Endothelial cell of umbilical vein (primary cell): ENCODE results near the gene TRIM41. TPM values are rescaled to one million over a fixed set of nuclear protein-coding genes. Genes with fewer than 3 reads are reported as not detected.

ENCODE experiments used
- BruUV-seq: library from RNA; stranded (reverse); fragments of 400-500 nt; replicated peaks from 2 replicates; lab custom pipeline; 2021; lab: Mats Ljungman, UMichigan
- CTCF ChIA-PET: fragments of 300-600, 350-600 bp; sonication (Branson Sonifier 250); formaldehyde crosslinking; loops from one replicate; lab custom pipeline; 2021; ENCODE audit warnings: antibody characterized with exemption, inconsistent platforms; lab: Charles Lee
- POLR2A ChIA-PET: fragments of 300-600, 350-600 bp; sonication (Branson Sonifier 250); formaldehyde crosslinking; loops from one replicate; lab custom pipeline; 2021; ENCODE audit warnings: antibody characterized with exemption, inconsistent platforms; lab: Charles Lee
- DNase-seq: peaks from one replicate; pipeline ENCODE4 v3.0.0-alpha.2; 2011; ENCODE audit warnings: low read depth, low spot score
- FAIRE-seq: peaks from 2 replicates; lab custom pipeline; 2011; peaks lifted over from hg19 to GRCh38; lab: Jason Lieb, UNC
- H2AFZ ChIP-seq: 2 replicates; pipeline ENCODE4 v1.6.0; 2012; ENCODE audit warnings: low read depth, low read length, control low read depth, inconsistent platforms
- H3K27ac ChIP-seq: 2 replicates; pipeline ENCODE4 v1.5.1; 2011; ENCODE audit warnings: low read depth, mild to moderate bottlenecking, control low read depth, low read length, moderate library complexity; ENCODE audit not compliant: insufficient read depth
- H3K27me3 ChIP-seq, 2 experiments: 2 replicates each; pipeline versions ENCODE4 v1.6.0 to v1.6.1; 2011; ENCODE audit warnings: low read length in 2 of 2, mixed read lengths in 1 of 2; ENCODE audit not compliant: control insufficient read depth in 2 of 2, insufficient read depth in 2 of 2
- H3K36me3 ChIP-seq, 2 experiments: 2 replicates in 1 of 2; 3 replicates in 1 of 2; pipeline ENCODE4 v1.5.1; 2011; ENCODE audit warnings: low read length in 2 of 2, mild to moderate bottlenecking in 1 of 2, moderate library complexity in 1 of 2; ENCODE audit not compliant: control insufficient read depth in 2 of 2, insufficient read depth in 2 of 2; ENCODE audit errors: extremely low read depth in 1 of 2
- H3K4me1 ChIP-seq: 3 replicates; pipeline ENCODE4 v1.5.1; 2011; ENCODE audit warnings: mild to moderate bottlenecking, low read length; ENCODE audit not compliant: control insufficient read depth, insufficient read depth; ENCODE audit errors: extremely low read depth
- H3K4me2 ChIP-seq: 2 replicates; pipeline ENCODE4 v1.6.1; 2011; ENCODE audit warnings: low read length, control low read depth, mixed read lengths; ENCODE audit not compliant: insufficient read depth
- H3K4me3 ChIP-seq, 3 experiments: fragments of 200-600 bp in 1 of 3; sonication (generic), shearing (Covaris generic) in 1 of 3; replicated peaks in 1 of 3; 2 replicates each; pipeline ENCODE4 v1.5.1; 2011 to 2016; ENCODE audit warnings: control low read depth in 3 of 3, low read length in 3 of 3, mild to moderate bottlenecking in 2 of 3, inconsistent platforms in 1 of 3, low read depth in 1 of 3, moderate library complexity in 1 of 3; ENCODE audit not compliant: insufficient read depth in 1 of 3
- H3K79me2 ChIP-seq: 2 replicates; pipeline ENCODE4 v1.6.0; 2012; ENCODE audit warnings: low read length, inconsistent platforms; ENCODE audit not compliant: control insufficient read depth, insufficient read depth
- H3K9ac ChIP-seq: replicated peaks from 2 replicates; pipeline ENCODE3; 2011; ENCODE audit warnings: low read length, control low read depth; ENCODE audit not compliant: insufficient read depth; ENCODE audit errors: extremely low read depth
- H3K9me1 ChIP-seq: replicated peaks from 3 replicates; pipeline ENCODE4 v1.6.0; 2011; ENCODE audit warnings: mild to moderate bottlenecking, low read length; ENCODE audit not compliant: control insufficient read depth, insufficient read depth; ENCODE audit errors: extremely low read depth
- H3K9me3 ChIP-seq: replicated peaks from 2 replicates; pipeline ENCODE4 v1.5.1; 2012; ENCODE audit warnings: low read length, inconsistent platforms; ENCODE audit not compliant: control insufficient read depth, insufficient read depth
- H4K20me1 ChIP-seq: replicated peaks from 2 replicates; pipeline ENCODE3; 2011; ENCODE audit warnings: mild to moderate bottlenecking, low read length; ENCODE audit not compliant: control insufficient read depth, insufficient read depth; ENCODE audit errors: extremely low read depth
- EZH2 ChIP-seq: IDR thresholded peaks from 2 replicates; pipeline ENCODE4 v1.6.1; 2012; ENCODE audit warnings: borderline replicate concordance, low read depth, mild to moderate bottlenecking, moderate library complexity, low read length, inconsistent platforms; ENCODE audit not compliant: severe bottlenecking
- GATA2 ChIP-seq: IDR thresholded peaks from 2 replicates; pipeline ENCODE4 v1.7.0; 2011; ENCODE audit warnings: low read depth, mild to moderate bottlenecking, moderate library complexity, mixed read lengths, low read length; ENCODE audit not compliant: insufficient read length, insufficient read depth
- JUN ChIP-seq: IDR thresholded peaks from 2 replicates; pipeline ENCODE4 v1.6.1; 2011; ENCODE audit warnings: borderline replicate concordance, low read depth; ENCODE audit not compliant: insufficient read length, insufficient read depth
- POLR2A ChIP-seq: IDR thresholded peaks from 2 replicates; pipeline ENCODE4 v1.6.1; 2012; ENCODE audit warnings: low read depth, mild to moderate bottlenecking, control low read depth, low read length
- dilution Hi-C: fragments of 300-500 bp; cut with MboI; formaldehyde crosslinking; loops from one replicate; pipeline ENCODE4 v1.15.0; 2019; ENCODE audit warnings: low sequenced_read_pairs; ENCODE audit not compliant: extremely low pct_ligation_motif_present
- intact Hi-C: fragments of 100-400 bp; cut with micrococcal nuclease; formaldehyde crosslinking; loops from one replicate; pipeline ENCODE4 v1.10.0; 2022
- polyA plus RNA-seq, 4 experiments: library from polyadenylated mRNA; depleted of rRNA in 3 of 4; stranded (reverse) in 3 of 4; unstranded in 1 of 4; fragments of >200 nt; gene quantifications; 2 replicates each; pipeline versions ENCODE4 v1.2.1 to v1.2.3, GENCODE V29; 2011 to 2012; ENCODE audit warnings: missing spikeins in 1 of 4
- total RNA-seq: library from RNA; stranded (reverse); gene quantifications from 2 replicates; pipeline ENCODE4 v1.2.3, GENCODE V29; 2021

Gene TRIM41
- total and polyA plus RNA-seq, 2 donors (not counting 3 experiments of a cell fraction or from before 2014, with no cell fraction given): 11.2 to 19.9 TPM

DNA sequence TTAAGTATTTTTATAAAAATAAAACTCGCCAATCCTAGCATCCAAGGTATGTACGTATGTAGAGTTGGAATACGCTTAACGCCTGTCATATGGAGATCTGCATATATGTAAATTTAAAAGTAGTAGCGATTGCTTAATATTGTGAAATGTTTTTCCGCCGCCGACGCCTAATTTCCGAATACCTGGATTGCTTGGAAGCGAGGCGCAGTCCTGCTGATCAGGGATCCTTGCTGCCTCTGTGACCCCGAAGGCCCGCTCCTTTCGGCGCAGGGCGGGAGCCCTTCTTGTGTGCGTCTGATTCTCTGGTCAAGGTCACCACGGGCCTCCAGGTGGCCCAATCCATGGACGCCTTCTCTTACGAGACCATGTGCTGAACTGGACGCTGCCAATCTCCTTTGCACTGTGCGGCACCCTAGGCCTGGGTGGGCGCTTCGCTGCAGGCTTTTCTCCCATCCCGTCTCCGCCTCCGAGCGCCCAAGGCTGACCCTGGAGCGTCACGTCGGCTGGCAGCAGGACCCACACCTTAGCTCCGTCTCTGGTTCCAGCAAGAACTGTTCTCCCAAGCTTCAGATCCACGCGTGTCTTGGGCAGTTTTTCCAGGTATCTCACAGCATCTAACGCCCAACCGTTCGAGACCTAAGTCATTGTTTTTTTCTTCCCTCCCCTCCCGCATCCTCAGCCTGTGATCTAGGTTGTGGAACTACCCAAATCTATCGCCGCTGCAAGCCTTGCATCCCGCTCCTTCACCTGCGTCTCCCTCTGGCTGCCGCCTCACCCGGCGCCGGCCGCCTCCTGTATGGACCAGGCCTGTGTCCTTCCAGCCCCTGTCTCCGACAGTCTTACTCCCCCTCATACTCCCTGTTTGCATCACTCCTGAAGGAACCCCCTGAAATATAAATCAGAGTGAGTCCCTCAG, 3.6 kb upstream of the TRIM41 start:
- intact Hi-C loops: no loop called here
- Histone ChIP-seq H2AFZ (no peak overlapping the region), H3K9me3 (no peaks in the 10 kb centered on the region), H3K36me3 (no peaks in the 10 kb centered on the region), H3K27me3 (no peaks in the 10 kb centered on the region), H3K4me3 (no peak overlapping the region), H3K9me1 (no peaks in the 10 kb centered on the region), H3K9ac (no peak overlapping the region), H3K4me1 (peaks cover 20% of the 10 kb centered on the region), H3K27ac (no peak overlapping the region), H3K4me2 (no peak overlapping the region), H4K20me1 (no peaks in the 10 kb centered on the region), H3K79me2 (peaks cover 3% of the 10 kb centered on the region)
- no peak for DNase-seq
- FAIRE-seq: no peak
- ChIA-PET POLR2A (no interaction called here), CTCF (interaction anchor here (0.8 kb wide), 1 partner anchor 30 kb away, joined by 3 read pairs; no protein-coding TSS in a partner anchor)
- no peak for TF ChIP-seq POLR2A
- TF ChIP-seq JUN: no peak
- TF ChIP-seq EZH2: no peak
- dilution Hi-C loops: no loop called here
- BruUV-seq: no TSS peak

DNA sequence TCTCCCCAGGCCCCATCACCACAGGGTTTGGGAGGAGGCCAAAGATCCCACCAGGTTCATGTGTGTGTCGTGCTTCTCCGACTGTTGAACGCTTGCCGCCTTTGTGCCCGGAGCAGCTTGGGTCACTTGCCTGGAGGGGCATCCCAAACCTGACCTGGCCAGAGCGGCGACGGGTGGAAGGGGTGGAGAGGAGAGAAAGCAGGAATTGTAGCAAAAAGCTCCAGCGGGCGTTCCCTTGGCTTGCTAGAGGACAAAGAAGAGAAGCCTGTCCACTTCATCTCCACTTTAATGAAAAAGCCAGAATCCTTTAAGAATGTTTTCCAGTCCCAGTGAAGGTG, 2.9 kb upstream of the TRIM41 start:
- Histone ChIP-seq H3K9me1 (no peaks in the 10 kb centered on the region), H4K20me1 (no peaks in the 10 kb centered on the region), H2AFZ (no peak overlapping the region), H3K4me1 (peaks cover 20% of the 10 kb centered on the region), H3K4me3 (no peak overlapping the region), H3K4me2 (no peak overlapping the region), H3K27ac (no peak overlapping the region), H3K27me3 (no peaks in the 10 kb centered on the region), H3K79me2 (peaks cover 5% of the 10 kb centered on the region), H3K36me3 (no peaks in the 10 kb centered on the region), H3K9me3 (no peaks in the 10 kb centered on the region), H3K9ac (no peak overlapping the region)
- DNase-seq (no peak), FAIRE-seq (no peak)
- ChIA-PET POLR2A (no interaction called here), CTCF (interaction anchor here (0.8 kb wide), 1 partner anchor 30 kb away, joined by 3 read pairs; no protein-coding TSS in a partner anchor)
- intact Hi-C loops (no loop called here), dilution Hi-C loops (no loop called here)
- TF ChIP-seq JUN (no peak), GATA2 (no peak), POLR2A (no peak)
- BruUV-seq: no TSS peak
